ENCODE results near the gene PSTPIP1. TPM values are rescaled to one million over a fixed set of nuclear protein-coding genes. Genes with fewer than 3 reads are reported as not detected.

PSTPIP1 gene
- total and polyA plus RNA-seq, 2 of the 8 experiments (the other 6 are each of a cell fraction or from before 2014, with no cell fraction given), result 1.6 to 1.8 TPM

- 80% methylated on average over 21 of the region's 21 CpGs; no CpG with 5 or more reads in 1 of the 2 experiments for WGBS, 2 experiments (ENCODE audit: extremely low coverage in 1 of 2, insufficient coverage in 1 of 2, insufficient read length in 1 of 2, insufficient replicate concordance in 2 of 2, low coverage in 1 of 2, low lambda C conversion rate in 2 of 2, missing lambda C conversion rate in 1 of 2)
- no peak overlapping the region for H3K18ac ChIP-seq (ENCODE audit: extremely low read depth, low read length)
- H3K4me3 ChIP-seq (ENCODE audit: extremely low read depth in 1 of 4, insufficient read depth in 2 of 4, low read depth in 3 of 4, low read length in 4 of 4), result no peak overlapping the region
- ChIA-PET CTCF (ENCODE audit: partially characterized antibody) (interaction anchor here (0.6 to 5.7 kb wide), 31 partner anchors 9 to 756 kb away, joined by 3 to 43 read pairs (median 5); partner anchors contain the start of gene PSTPIP1), POLR2A (ENCODE audit: partially characterized antibody) (interaction anchor here (0.6 kb wide), 1 partner anchor 207 kb away, joined by 3 read pairs; no protein-coding TSS in a partner anchor)
- H2BK20ac ChIP-seq (ENCODE audit: low read length), result no peak overlapping the region
- H3K4me1 ChIP-seq (replicated peaks in 1 of 4; ENCODE audit: control insufficient read depth in 3 of 4, insufficient read depth in 4 of 4, low read length in 3 of 4), result peaks cover 0 to 2% (median 0%) of the 10 kb centered on the region in 4 experiments; a peak in 3 of 7 replicates
- H2BK5ac ChIP-seq (ENCODE audit: low read depth, low read length), result no peak overlapping the region
- no peak overlapping the region for H3K4me2 ChIP-seq (ENCODE audit: insufficient read depth in 1 of 2, low read depth in 2 of 2, low read length in 2 of 2)
- no peak overlapping the region for H3K56ac ChIP-seq (replicated peaks; ENCODE audit: insufficient read length, low read depth, low read length)
- no peaks in the 10 kb centered on the region for H3K23me2 ChIP-seq (ENCODE audit: low read depth, low read length)
- H2BK12ac ChIP-seq (ENCODE audit: low read depth, low read length), result no peak overlapping the region
- H3K79me1 ChIP-seq (ENCODE audit: low read depth, low read length), result no peaks in the 10 kb centered on the region
- H3K4ac ChIP-seq (replicated peaks; ENCODE audit: insufficient read length, low read depth, low read length), result no peak overlapping the region
- H3K9ac ChIP-seq (replicated peaks in 1 of 4; ENCODE audit: extremely low read depth in 1 of 4, low read depth in 3 of 4, low read length in 3 of 4), result no peak overlapping the region
- no peak overlapping the region for H2BK120ac ChIP-seq (replicated peaks; ENCODE audit: low read depth, low read length)
- H3K36me3 ChIP-seq (ENCODE audit: control insufficient read depth in 2 of 4, insufficient read depth in 4 of 4, low read length in 3 of 4), result no peaks in the 10 kb centered on the region
- H3K9me3 ChIP-seq (ENCODE audit: insufficient read depth in 2 of 2, low read depth in 1 of 2, low read length in 1 of 2), result no peaks in the 10 kb centered on the region
- FAIRE-seq (no peak), DNase-seq (ENCODE audit: low read depth in 1 of 2, low spot score in 2 of 2) (peak in 1 of 2 experiments; percentile 58)
- no peak overlapping the region for H2BK15ac ChIP-seq (ENCODE audit: low read length)
- H2AFZ ChIP-seq (ENCODE audit: low read length), result no peak overlapping the region
- H4K5ac ChIP-seq (ENCODE audit: insufficient read length, low read depth, low read length), result no peak overlapping the region
- H2AK5ac ChIP-seq (ENCODE audit: low read depth, low read length), result no peak overlapping the region
- H3K79me2 ChIP-seq (ENCODE audit: control insufficient read depth in 1 of 2, insufficient read depth in 2 of 2, low read length in 2 of 2), result no peaks in the 10 kb centered on the region
- H3K14ac ChIP-seq (ENCODE audit: insufficient read length), result no peak overlapping the region
- peaks cover 0 to 2% of the 10 kb centered on the region in 2 experiments for H4K20me1 ChIP-seq (replicated peaks in 1 of 2; ENCODE audit: control insufficient read depth in 1 of 2, insufficient read depth in 2 of 2, low read length in 2 of 2)
- no peak overlapping the region for H4K8ac ChIP-seq (ENCODE audit: extremely low read depth, insufficient read depth, low read length)
- H3K27ac ChIP-seq (ENCODE audit: low read depth, low read length), result no peak overlapping the region
- no peak overlapping the region for H3K23ac ChIP-seq (ENCODE audit: insufficient read length)
- H3K27me3 ChIP-seq (replicated peaks in 1 of 4; ENCODE audit: control insufficient read depth in 3 of 4, extremely low read depth in 1 of 4, insufficient read depth in 3 of 4, low read length in 3 of 4), result no peaks in the 10 kb centered on the region; a peak in 1 of 7 replicates
- H4K91ac ChIP-seq (replicated peaks; ENCODE audit: insufficient read length, low read length), result no peak overlapping the region
- no peak for TF ChIP-seq RBBP5 (IDR thresholded peaks at IDR 0.05; ENCODE audit: borderline replicate concordance, low read depth, low read length)
- no peak for TF ChIP-seq BCL11A (IDR thresholded peaks at IDR 0.05; ENCODE audit: low read depth in 2 of 2, low read length in 2 of 2)
- no peak for TF ChIP-seq GABPA (IDR thresholded peaks at IDR 0.05; ENCODE audit: borderline replicate concordance, insufficient read depth, low read length)
- no peak for TF ChIP-seq JUND (IDR thresholded peaks at IDR 0.05; ENCODE audit: low read length)
- TF ChIP-seq CBX8 (IDR thresholded peaks at IDR 0.05; ENCODE audit: borderline replicate concordance, low read depth, low read length), result no peak
- no peak for TF ChIP-seq NRF1 (IDR thresholded peaks at IDR 0.05; ENCODE audit: low read depth, low read length)
- TF ChIP-seq SP2 (IDR thresholded peaks at IDR 0.05; ENCODE audit: low read length), result no peak
- no peak for TF ChIP-seq MAFK (IDR thresholded peaks at IDR 0.05; ENCODE audit: low read depth, low read length)
- TF ChIP-seq ATF3 (IDR thresholded peaks at IDR 0.05; ENCODE audit: insufficient read depth, low read depth, low read length), result no peak
- TF ChIP-seq KDM1A (IDR thresholded peaks at IDR 0.05; ENCODE audit: borderline replicate concordance, low read length), result no peak
- no peak for TF ChIP-seq SIX5 (IDR thresholded peaks at IDR 0.05; ENCODE audit: low read depth, low read length)
Observed at GRCh38 chr15:76972389-76973361, 22.3 kb upstream of the PSTPIP1 start.
